ENCODE data around the gene ADD1. TPM values are rescaled to one million over a fixed set of nuclear protein-coding genes. Genes with fewer than 3 reads are reported as not detected.

ADD1 gene
- total and polyA plus RNA-seq, 8 donors, result 70.9 to 160 (median 92.0) TPM

DNA sequence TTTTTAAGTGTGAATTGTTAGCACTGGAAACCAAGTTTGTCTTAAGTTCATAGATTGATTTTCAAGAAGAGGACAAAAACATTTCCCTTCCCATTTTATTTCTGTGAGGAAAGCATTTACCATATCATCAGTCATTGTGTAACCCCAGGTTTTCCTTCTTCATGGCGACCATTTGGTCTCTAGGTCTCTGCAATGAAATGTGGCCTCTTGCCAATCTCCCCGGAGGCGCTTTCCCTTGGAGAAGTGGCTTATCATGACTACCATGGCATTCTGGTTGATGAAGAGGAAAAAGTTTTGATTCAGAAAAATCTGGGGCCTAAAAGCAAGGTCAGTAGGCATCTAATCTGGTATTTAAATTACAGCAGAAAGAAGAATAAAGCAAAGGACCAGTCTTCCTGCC is 54.4 kb downstream of the ADD1 start:
- H3K9me3 ChIP-seq, result no peaks in the 10 kb centered on the region
- ATAC-seq (no peak), FAIRE-seq (no peak), DNase-seq (no peak)
- H3K4me1 ChIP-seq, result peaks cover 0 to 14% (median 0%) of the 10 kb centered on the region in 3 donors
- H3K27me3 ChIP-seq, result no peaks in the 10 kb centered on the region
- intact Hi-C loops (cut with DNase I), result no loop called here
- H3K36me3 ChIP-seq, result peaks cover 0 to 47% (median 16%) of the 10 kb centered on the region in 3 donors
- no peak overlapping the region for H3K4me3 ChIP-seq
- TF ChIP-seq, protein P1, sequence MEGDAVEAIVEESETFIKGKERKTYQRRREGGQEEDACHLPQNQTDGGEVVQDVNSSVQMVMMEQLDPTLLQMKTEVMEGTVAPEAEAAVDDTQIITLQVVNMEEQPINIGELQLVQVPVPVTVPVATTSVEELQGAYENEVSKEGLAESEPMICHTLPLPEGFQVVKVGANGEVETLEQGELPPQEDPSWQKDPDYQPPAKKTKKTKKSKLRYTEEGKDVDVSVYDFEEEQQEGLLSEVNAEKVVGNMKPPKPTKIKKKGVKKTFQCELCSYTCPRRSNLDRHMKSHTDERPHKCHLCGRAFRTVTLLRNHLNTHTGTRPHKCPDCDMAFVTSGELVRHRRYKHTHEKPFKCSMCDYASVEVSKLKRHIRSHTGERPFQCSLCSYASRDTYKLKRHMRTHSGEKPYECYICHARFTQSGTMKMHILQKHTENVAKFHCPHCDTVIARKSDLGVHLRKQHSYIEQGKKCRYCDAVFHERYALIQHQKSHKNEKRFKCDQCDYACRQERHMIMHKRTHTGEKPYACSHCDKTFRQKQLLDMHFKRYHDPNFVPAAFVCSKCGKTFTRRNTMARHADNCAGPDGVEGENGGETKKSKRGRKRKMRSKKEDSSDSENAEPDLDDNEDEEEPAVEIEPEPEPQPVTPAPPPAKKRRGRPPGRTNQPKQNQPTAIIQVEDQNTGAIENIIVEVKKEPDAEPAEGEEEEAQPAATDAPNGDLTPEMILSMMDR (IDR thresholded peaks at IDR 0.05), result no peak
- H3K27ac ChIP-seq, result no peak overlapping the region
- WGBS, 2 donors, result 57 to 66% methylated on average over 3 of the region's 3 CpGs

DNA sequence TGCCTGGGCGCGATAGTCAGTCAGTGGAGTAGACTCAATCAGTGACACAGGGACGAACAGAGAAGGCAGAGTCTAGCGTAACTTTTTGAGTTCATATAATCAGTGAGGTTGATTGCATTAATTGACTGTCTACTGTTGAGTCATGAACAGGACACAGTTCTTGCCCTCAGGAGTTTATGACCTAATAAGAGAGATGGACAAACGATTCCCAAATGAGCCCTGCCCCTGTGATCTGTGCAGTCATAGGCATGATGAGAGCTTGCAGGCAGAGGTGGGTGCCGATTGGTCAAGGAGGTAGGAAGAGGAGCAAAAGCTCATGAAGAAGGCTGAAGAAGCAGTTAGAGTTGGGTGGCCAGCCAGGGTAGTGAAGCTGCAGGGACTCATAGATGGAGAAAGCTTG is 57.1 kb downstream of the ADD1 start:
- Histone ChIP-seq H3K9me3 (no peaks in the 10 kb centered on the region), H3K4me3 (no peak overlapping the region), H3K27me3 (no peaks in the 10 kb centered on the region), H3K36me3 (peaks cover 0 to 50% (median 16%) of the 10 kb centered on the region in 3 donors), H3K27ac (no peak overlapping the region), H3K4me1 (peaks cover 0 to 14% (median 0%) of the 10 kb centered on the region in 3 donors)
- DNase-seq (no peak), FAIRE-seq (no peak), ATAC-seq (no peak)
- intact Hi-C loops (cut with DNase I), result no loop called here
- TF ChIP-seq, protein P1 (IDR thresholded peaks at IDR 0.05), result no peak
- WGBS, 2 donors, result 90 to 96% methylated on average over 6 of the region's 6 CpGs

DNA sequence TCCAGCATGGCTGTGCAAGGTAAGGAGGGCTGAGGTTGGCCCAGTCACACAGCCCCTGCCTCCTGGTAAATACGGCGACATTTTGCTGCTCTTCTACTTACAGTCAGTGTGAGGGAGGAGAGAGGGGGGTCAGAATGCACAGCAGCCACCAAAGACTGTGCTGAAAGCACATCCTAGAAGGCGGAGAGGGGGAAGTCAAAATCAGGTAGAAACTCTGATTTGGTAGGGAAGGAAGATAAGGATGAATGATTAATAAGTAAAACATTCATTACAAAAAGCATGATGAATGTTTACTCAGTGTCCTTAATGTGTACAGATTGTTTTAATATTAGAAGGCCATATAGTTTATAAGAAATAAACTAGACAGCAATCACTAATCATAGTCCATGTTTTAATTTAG is 57.5 kb downstream of the ADD1 start:
- DNase-seq (no peak), FAIRE-seq (no peak), ATAC-seq (peak in 3 of 4 donors; percentile 23 to 59 (median 32))
- Histone ChIP-seq H3K36me3 (peaks cover 0 to 49% (median 16%) of the 10 kb centered on the region in 3 donors), H3K27ac (no peak overlapping the region), H3K4me1 (peaks cover 0 to 14% (median 0%) of the 10 kb centered on the region in 3 donors), H3K27me3 (no peaks in the 10 kb centered on the region), H3K9me3 (no peaks in the 10 kb centered on the region), H3K4me3 (no peak overlapping the region)
- TF ChIP-seq, protein P1 (IDR thresholded peaks at IDR 0.05), result no peak
- intact Hi-C loops (cut with DNase I), result no loop called here
- 50 to 69% methylated on average over 3 of the region's 3 CpGs for whole genome bisulfite sequencing, 2 donors

DNA sequence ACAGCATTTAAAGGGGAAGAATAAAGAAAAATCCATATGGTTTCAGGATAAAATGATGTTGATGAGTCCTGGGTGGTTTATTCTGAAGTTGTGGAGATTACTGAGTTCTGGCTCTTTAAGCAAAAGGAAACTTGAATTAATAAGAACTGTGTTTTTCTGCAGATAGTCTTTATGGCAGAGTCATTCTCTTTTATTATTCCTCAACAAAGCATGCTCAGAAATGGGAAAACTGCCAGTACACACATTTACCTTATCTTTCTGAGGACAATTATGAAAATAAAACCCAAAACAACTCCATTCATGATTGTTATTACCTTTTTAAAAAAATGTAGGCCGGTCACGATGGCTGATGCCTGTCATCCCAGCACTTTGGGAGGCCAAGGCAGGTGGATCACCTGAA is 58.5 kb downstream of the ADD1 start:
- Histone ChIP-seq H3K4me3 (no peak overlapping the region), H3K9me3 (no peaks in the 10 kb centered on the region), H3K27ac (no peak overlapping the region), H3K4me1 (peaks cover 0 to 17% (median under 1%) of the 10 kb centered on the region in 3 donors), H3K36me3 (peaks cover 0 to 50% (median 16%) of the 10 kb centered on the region in 3 donors), H3K27me3 (no peaks in the 10 kb centered on the region)
- DNase-seq (no peak), ATAC-seq (peak in 1 of 4 donors; percentile 40), FAIRE-seq (no peak)
- intact Hi-C loops (cut with DNase I), result no loop called here
- TF ChIP-seq, protein P1 (IDR thresholded peaks at IDR 0.05), result no peak
- WGBS, 2 donors, result 8 to 23% methylated on average over 2 of the region's 2 CpGs

DNA sequence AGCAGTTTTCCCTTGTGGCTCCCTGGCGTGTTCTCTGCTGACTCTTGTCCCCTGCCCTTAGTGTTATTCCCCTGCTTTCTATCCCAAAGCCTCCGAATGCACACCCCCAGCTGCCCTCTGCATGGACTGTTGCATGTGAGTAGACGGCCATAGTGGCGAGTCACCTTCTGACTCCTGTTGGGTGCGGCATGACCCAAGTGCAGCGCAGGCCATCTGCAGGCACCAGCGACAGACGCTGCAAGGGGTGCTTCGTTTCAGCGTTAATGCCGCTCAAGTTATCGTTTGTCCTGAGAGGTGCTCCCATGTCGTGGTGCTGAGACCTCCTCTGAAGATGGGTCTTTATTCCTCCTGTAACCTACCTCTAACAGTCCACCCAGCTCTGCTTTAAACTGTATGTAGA is 61.9 kb downstream of the ADD1 start:
- no peak overlapping the region for H3K4me3 ChIP-seq
- TF ChIP-seq, protein P1 (IDR thresholded peaks at IDR 0.05), result no peak
- no peak for DNase-seq
- no peak for ATAC-seq
- peaks cover 0 to 34% (median 6%) of the 10 kb centered on the region in 3 donors for H3K36me3 ChIP-seq
- peaks cover 12 to 30% (median 16%) of the 10 kb centered on the region in 3 donors for H3K4me1 ChIP-seq
- H3K27ac ChIP-seq, result no peak overlapping the region
- H3K9me3 ChIP-seq, result no peaks in the 10 kb centered on the region
- no peak for FAIRE-seq
- intact Hi-C loops (cut with DNase I), result no loop called here
- WGBS, 2 donors, result 92 to 96% methylated on average over 13 of the region's 13 CpGs
- H3K27me3 ChIP-seq, result no peaks in the 10 kb centered on the region
